ENCODE results near the gene AMOTL1. TPM values are rescaled to one million over a fixed set of nuclear protein-coding genes. Genes with fewer than 3 reads are reported as not detected.

The AMOTL1 gene
- total RNA-seq, 1 donor from 2014 or later: 64.8 TPM

- Mint-ChIP-seq H3K36me3 (peaks cover 84% of the 10 kb centered on the region), H3K27me3 (no peaks in the 10 kb centered on the region), H3K9me3 (peaks cover 5% of the 10 kb centered on the region), H3K4me3 (no peak overlapping the region), H3K4me1 (ENCODE audit: unreplicated experiment) (no peaks in the 10 kb centered on the region), H3K27ac (no peak overlapping the region)
- no peak for DNase-seq (ENCODE audit: extremely low spot score, unreplicated experiment)
- no peak for TF ChIP-seq CTCF (conservative IDR thresholded peaks at IDR 0.05)
Measured at GRCh38 chr11:94825031-94825430, 56.9 kb downstream of the AMOTL1 start.

- TF ChIP-seq CTCF (conservative IDR thresholded peaks at IDR 0.05): no peak
- H3K36me3 Mint-ChIP-seq: peaks cover 83% of the 10 kb centered on the region
- H3K4me1 Mint-ChIP-seq (ENCODE audit: unreplicated experiment): no peaks in the 10 kb centered on the region
- no peak for DNase-seq (ENCODE audit: extremely low spot score, unreplicated experiment)
- H3K9me3 Mint-ChIP-seq: peaks cover 5% of the 10 kb centered on the region
- no peaks in the 10 kb centered on the region for H3K27me3 Mint-ChIP-seq
- no peak overlapping the region for H3K4me3 Mint-ChIP-seq
- H3K27ac Mint-ChIP-seq: no peak overlapping the region
Measured at GRCh38 chr11:94825481-94825880, 57.3 kb downstream of the AMOTL1 start.

- no peak for DNase-seq (ENCODE audit: extremely low spot score, unreplicated experiment)
- H3K36me3 Mint-ChIP-seq: peaks cover 79% of the 10 kb centered on the region
- no peak overlapping the region for H3K27ac Mint-ChIP-seq
- H3K4me1 Mint-ChIP-seq (ENCODE audit: unreplicated experiment): no peaks in the 10 kb centered on the region
- H3K9me3 Mint-ChIP-seq: peaks cover 5% of the 10 kb centered on the region
- H3K27me3 Mint-ChIP-seq: no peaks in the 10 kb centered on the region
- TF ChIP-seq CTCF (conservative IDR thresholded peaks at IDR 0.05): no peak
- H3K4me3 Mint-ChIP-seq: no peak overlapping the region
Measured at GRCh38 chr11:94826415-94826814, 58.3 kb downstream of the AMOTL1 start.

- peaks cover 5% of the 10 kb centered on the region for H3K9me3 Mint-ChIP-seq
- no peak for DNase-seq (ENCODE audit: extremely low spot score, unreplicated experiment)
- H3K4me1 Mint-ChIP-seq (ENCODE audit: unreplicated experiment): peaks cover 4% of the 10 kb centered on the region
- no peak overlapping the region for H3K27ac Mint-ChIP-seq
- H3K36me3 Mint-ChIP-seq: peaks cover 75% of the 10 kb centered on the region
- no peaks in the 10 kb centered on the region for H3K27me3 Mint-ChIP-seq
- no peak overlapping the region for H3K4me3 Mint-ChIP-seq
- TF ChIP-seq CTCF (conservative IDR thresholded peaks at IDR 0.05): no peak
Measured at GRCh38 chr11:94828088-94828487, 59.9 kb downstream of the AMOTL1 start.

- no peak for DNase-seq (ENCODE audit: extremely low spot score, unreplicated experiment)
- H3K4me1 Mint-ChIP-seq (ENCODE audit: unreplicated experiment): peaks cover 9% of the 10 kb centered on the region
- peak overlapping the region; percentile 14 for H3K27ac Mint-ChIP-seq
- peaks cover 5% of the 10 kb centered on the region for H3K9me3 Mint-ChIP-seq
- peaks cover 60% of the 10 kb centered on the region for H3K36me3 Mint-ChIP-seq
- no peaks in the 10 kb centered on the region for H3K27me3 Mint-ChIP-seq
- H3K4me3 Mint-ChIP-seq: no peak overlapping the region
- no peak for TF ChIP-seq CTCF (conservative IDR thresholded peaks at IDR 0.05)
Measured at GRCh38 chr11:94830722-94831510, 62.8 kb downstream of the AMOTL1 start.

All from type B pancreatic cell (in vitro differentiated cells).